Mesendoderm (in vitro differentiated cells): ENCODE data around the gene MUC12.
"Not testable (repeated sequence)": the region's sequence is repeated elsewhere in the genome, so short reads cannot be mapped to it uniquely, and the experiment has no call there.

ENCODE experiments used
- DNase-seq: peaks from one replicate; pipeline ENCODE4 v3.0.0; 2013
- H2AK5ac ChIP-seq: 2 replicates; pipeline ENCODE4 v1.6.1; 2013; ENCODE audit warnings: low read length, inconsistent platforms
- H2BK120ac ChIP-seq: 2 replicates; pipeline ENCODE4 v1.6.1; 2013; ENCODE audit warnings: low read depth, mild to moderate bottlenecking, low read length, moderate library complexity, mixed read lengths
- H2BK15ac ChIP-seq: replicated peaks from 2 replicates; pipeline ENCODE4 v1.6.1; 2013; ENCODE audit warnings: low read depth, mild to moderate bottlenecking, moderate library complexity
- H2BK5ac ChIP-seq: 2 replicates; pipeline ENCODE4 v1.6.1; 2013; ENCODE audit warnings: low read length, inconsistent platforms
- H3K18ac ChIP-seq: 2 replicates; pipeline ENCODE4 v1.6.1; 2013; ENCODE audit warnings: mild to moderate bottlenecking, low read length, mixed read lengths
- H3K23ac ChIP-seq: one replicate; pipeline ENCODE4 v1.6.1; 2013; ENCODE audit warnings: low read length
- H3K27ac ChIP-seq: 2 replicates; pipeline ENCODE4 v1.5.1; 2013; ENCODE audit warnings: low read depth, mild to moderate bottlenecking, inconsistent platforms, low read length, moderate library complexity
- H3K27me3 ChIP-seq: 2 replicates; pipeline ENCODE4 v1.6.1; 2013; ENCODE audit warnings: low read length, control low read depth, mild to moderate bottlenecking, inconsistent platforms; ENCODE audit not compliant: insufficient read depth, poor library complexity
- H3K36me3 ChIP-seq: 2 replicates; pipeline ENCODE4 v1.6.1; 2013; ENCODE audit warnings: low read length, inconsistent platforms; ENCODE audit not compliant: control insufficient read depth, insufficient read depth
- H3K4ac ChIP-seq: one replicate; pipeline ENCODE4 v1.6.1; 2013; ENCODE audit warnings: low read depth, mild to moderate bottlenecking, low read length, moderate library complexity
- H3K4me1 ChIP-seq: 2 replicates; pipeline ENCODE4 v1.6.1; 2013; ENCODE audit warnings: low read depth, low read length, inconsistent platforms; ENCODE audit not compliant: control insufficient read depth
- H3K4me2 ChIP-seq: 2 replicates; pipeline ENCODE4 v1.6.1; 2013; ENCODE audit warnings: low read length
- H3K4me3 ChIP-seq: 2 replicates; pipeline ENCODE4 v1.5.1; 2013; ENCODE audit warnings: mild to moderate bottlenecking, low read length
- H3K56ac ChIP-seq: one replicate; pipeline ENCODE4 v1.6.1; 2013; ENCODE audit warnings: low read length
- H3K79me1 ChIP-seq: 2 replicates; pipeline ENCODE4 v1.6.1; 2013; ENCODE audit warnings: low read length, inconsistent platforms
- H3K79me2 ChIP-seq: 2 replicates; pipeline ENCODE4 v1.6.1; 2013; ENCODE audit warnings: mild to moderate bottlenecking, low read length; ENCODE audit not compliant: control insufficient read depth, insufficient read depth
- H3K9ac ChIP-seq: 2 replicates; pipeline ENCODE4 v1.6.1; 2013; ENCODE audit warnings: low read length, inconsistent platforms
- H4K5ac ChIP-seq: one replicate; pipeline ENCODE4 v1.6.1; 2013; ENCODE audit warnings: low read length
- H4K8ac ChIP-seq: one replicate; pipeline ENCODE4 v1.6.1; 2013; ENCODE audit warnings: low read depth, mild to moderate bottlenecking, control low read depth, low read length, moderate library complexity
- WGBS: extraction: QIAGEN DNeasy Blood & Tissue Kit; methylation state at CpG from one replicate; pipeline ENCODE4 v1.1.7; 2013; ENCODE audit warnings: low lambda C conversion rate, missing lambda C conversion rate; ENCODE audit not compliant: insufficient coverage; ENCODE audit errors: extremely low coverage; 5-methylcytosine and 5-hydroxymethylcytosine counted together

The MUC12 gene

GRCh38 chr7:101031082-101031481, 61.7 kb downstream of the MUC12 start:
- Histone ChIP-seq H3K27me3 (no peaks in the 10 kb centered on the region), H2BK15ac (no peak overlapping the region), H3K4me1 (no peaks in the 10 kb centered on the region), H3K56ac (no peak overlapping the region), H3K4me2 (no peak overlapping the region), H3K23ac (no peak overlapping the region), H2AK5ac (no peak overlapping the region), H3K4me3 (no peak overlapping the region), H3K18ac (no peak overlapping the region), H3K9ac (no peak overlapping the region), H4K5ac (no peak overlapping the region), H4K8ac (no peak overlapping the region), H3K79me2 (no peaks in the 10 kb centered on the region), H2BK5ac (no peak overlapping the region), H3K4ac (no peak overlapping the region), H2BK120ac (no peak overlapping the region), H3K79me1 (no peaks in the 10 kb centered on the region), H3K27ac (no peak overlapping the region), H3K36me3 (no peaks in the 10 kb centered on the region)
- WGBS = no CpG with 5 or more reads among the region's 7 CpGs
- peak; percentile 50 for DNase-seq

GRCh38 chr7:101035941-101036340, 66.6 kb downstream of the MUC12 start:
- no peak overlapping the region for H4K5ac ChIP-seq
- no peak overlapping the region for H2AK5ac ChIP-seq
- H3K4ac ChIP-seq = no peak overlapping the region
- H3K79me1 ChIP-seq = no peaks in the 10 kb centered on the region
- no peak overlapping the region for H4K8ac ChIP-seq
- WGBS = no CpG with 5 or more reads among the region's 4 CpGs
- H3K9ac ChIP-seq = no peak overlapping the region
- H2BK15ac ChIP-seq = no peak overlapping the region
- H3K27me3 ChIP-seq = no peaks in the 10 kb centered on the region
- no peaks in the 10 kb centered on the region for H3K4me1 ChIP-seq
- no peak overlapping the region for H3K27ac ChIP-seq
- H3K36me3 ChIP-seq = no peaks in the 10 kb centered on the region
- H3K23ac ChIP-seq = no peak overlapping the region
- H2BK120ac ChIP-seq = no peak overlapping the region
- H3K79me2 ChIP-seq = no peaks in the 10 kb centered on the region
- no peak overlapping the region for H3K4me3 ChIP-seq
- no peak overlapping the region for H3K56ac ChIP-seq
- no peak overlapping the region for H3K4me2 ChIP-seq
- DNase-seq = no peak
- H3K18ac ChIP-seq = no peak overlapping the region
- no peak overlapping the region for H2BK5ac ChIP-seq

- WGBS = no CpG with 5 or more reads among the region's 6 CpGs
- not testable (repeated sequence) for H2BK5ac ChIP-seq, H2BK120ac ChIP-seq, H3K36me3 ChIP-seq, H3K79me2 ChIP-seq, H3K4me1 ChIP-seq, H3K27me3 ChIP-seq, H3K4me2 ChIP-seq, H3K18ac ChIP-seq, H4K5ac ChIP-seq, H3K23ac ChIP-seq, H2BK15ac ChIP-seq, H2AK5ac ChIP-seq, H3K4ac ChIP-seq, DNase-seq, H3K27ac ChIP-seq, H3K56ac ChIP-seq, H4K8ac ChIP-seq, H3K79me1 ChIP-seq, H3K4me3 ChIP-seq, H3K9ac ChIP-seq
These were observed 71.9 kb downstream of the MUC12 start for GRCh38 chr7:101041283-101041682.

- H2BK5ac ChIP-seq = no peak overlapping the region
- no peak overlapping the region for H2BK15ac ChIP-seq
- H3K4ac ChIP-seq = no peak overlapping the region
- no peak overlapping the region for H4K8ac ChIP-seq
- no peak overlapping the region for H3K9ac ChIP-seq
- peak; percentile 71 for DNase-seq
- no peak overlapping the region for H3K27ac ChIP-seq
- no peak overlapping the region for H4K5ac ChIP-seq
- WGBS = no CpG with 5 or more reads among the region's 9 CpGs
- no peak overlapping the region for H2BK120ac ChIP-seq
- H3K56ac ChIP-seq = no peak overlapping the region
- H2AK5ac ChIP-seq = no peak overlapping the region
- no peak overlapping the region for H3K23ac ChIP-seq
- no peak overlapping the region for H3K18ac ChIP-seq
- no peak overlapping the region for H3K4me2 ChIP-seq
- no peak overlapping the region for H3K4me3 ChIP-seq
- H3K79me1 ChIP-seq = no peaks in the 10 kb centered on the region
- H3K27me3 ChIP-seq = no peaks in the 10 kb centered on the region
- no peaks in the 10 kb centered on the region for H3K36me3 ChIP-seq
- no peaks in the 10 kb centered on the region for H3K79me2 ChIP-seq
- no peaks in the 10 kb centered on the region for H3K4me1 ChIP-seq
These were observed 89.0 kb downstream of the MUC12 start for GRCh38 chr7:101058355-101058754.

GRCh38 chr7:101059620-101059942, 90.2 kb downstream of the MUC12 start:
- H3K27ac ChIP-seq = no peak overlapping the region
- H3K79me2 ChIP-seq = no peaks in the 10 kb centered on the region
- H3K27me3 ChIP-seq = no peaks in the 10 kb centered on the region
- no peak overlapping the region for H3K9ac ChIP-seq
- no peak overlapping the region for H3K4me2 ChIP-seq
- no peak overlapping the region for H2BK5ac ChIP-seq
- no peak overlapping the region for H3K4me3 ChIP-seq
- no peak overlapping the region for H4K5ac ChIP-seq
- WGBS = no CpG with 5 or more reads among the region's 9 CpGs
- H2AK5ac ChIP-seq = no peak overlapping the region
- H3K36me3 ChIP-seq = no peaks in the 10 kb centered on the region
- H4K8ac ChIP-seq = no peak overlapping the region
- no peak overlapping the region for H3K18ac ChIP-seq
- H3K79me1 ChIP-seq = no peaks in the 10 kb centered on the region
- no peak for DNase-seq
- H2BK120ac ChIP-seq = no peak overlapping the region
- no peaks in the 10 kb centered on the region for H3K4me1 ChIP-seq
- H2BK15ac ChIP-seq = no peak overlapping the region
- no peak overlapping the region for H3K4ac ChIP-seq
- H3K56ac ChIP-seq = no peak overlapping the region
- no peak overlapping the region for H3K23ac ChIP-seq

GRCh38 chr7:101060992-101061391, 91.6 kb downstream of the MUC12 start:
- H3K4me2 ChIP-seq = no peak overlapping the region
- WGBS = no CpG with 5 or more reads among the region's 5 CpGs
- no peak overlapping the region for H3K9ac ChIP-seq
- no peak overlapping the region for H3K27ac ChIP-seq
- no peak overlapping the region for H3K18ac ChIP-seq
- H4K8ac ChIP-seq = no peak overlapping the region
- H3K27me3 ChIP-seq = no peaks in the 10 kb centered on the region
- H2BK15ac ChIP-seq = no peak overlapping the region
- H3K4ac ChIP-seq = no peak overlapping the region
- DNase-seq = no peak
- no peak overlapping the region for H3K4me3 ChIP-seq
- no peak overlapping the region for H4K5ac ChIP-seq
- H3K23ac ChIP-seq = no peak overlapping the region
- no peak overlapping the region for H2BK5ac ChIP-seq
- H2AK5ac ChIP-seq = no peak overlapping the region
- no peak overlapping the region for H2BK120ac ChIP-seq
- no peaks in the 10 kb centered on the region for H3K79me2 ChIP-seq
- no peak overlapping the region for H3K56ac ChIP-seq
- H3K4me1 ChIP-seq = no peaks in the 10 kb centered on the region
- H3K36me3 ChIP-seq = no peaks in the 10 kb centered on the region
- no peaks in the 10 kb centered on the region for H3K79me1 ChIP-seq
